Choroid plexus epithelial cell (primary cell): Measurements from ENCODE around the gene TSEN34.

Experiments used
- DNase-seq: peaks from one replicate; pipeline ENCODE4 v3.0.0-alpha.2; 2010; ENCODE audit warnings: low read depth
- H3K4me3 ChIP-seq: 2 replicates; pipeline ENCODE4 v1.5.1; 2011; ENCODE audit warnings: low read depth, mild to moderate bottlenecking, control low read depth, low read length, moderate library complexity
- CTCF ChIP-seq: conservative IDR thresholded peaks from 2 replicates; pipeline ENCODE4 v1.5.1; 2011; ENCODE audit warnings: low read depth, mild to moderate bottlenecking, control low read depth, inconsistent platforms, low read length, moderate library complexity

The TSEN34 gene

GRCh38 chr19:54160854-54161253 is 30.3 kb upstream of the TSEN34 start:
- DNase-seq = no peak
- no peak overlapping the region for H3K4me3 ChIP-seq
- TF ChIP-seq CTCF = no peak

GRCh38 chr19:54162241-54162805 is 28.8 kb upstream of the TSEN34 start:
- H3K4me3 ChIP-seq = peak overlapping the region; percentile 61
- TF ChIP-seq CTCF = no peak
- DNase-seq = peak; percentile 76

GRCh38 chr19:54162884-54163283 is 28.2 kb upstream of the TSEN34 start:
- DNase-seq = no peak
- H3K4me3 ChIP-seq = no peak overlapping the region
- no peak for TF ChIP-seq CTCF

GRCh38 chr19:54164369-54165068 is 26.6 kb upstream of the TSEN34 start:
- TF ChIP-seq CTCF = no peak
- DNase-seq = peak; percentile 47
- no peak overlapping the region for H3K4me3 ChIP-seq

- TF ChIP-seq CTCF = no peak
- H3K4me3 ChIP-seq = no peak overlapping the region
- no peak for DNase-seq
These were observed 25.9 kb upstream of the TSEN34 start for GRCh38 chr19:54165222-54165621.

GRCh38 chr19:54168174-54168917 is 22.8 kb upstream of the TSEN34 start:
- no peak overlapping the region for H3K4me3 ChIP-seq
- peak; percentile 89 for DNase-seq
- TF ChIP-seq CTCF = peak; percentile 88
